Muscle of back (tissue), 11 donors: ENCODE results near the gene C5AR2. TPM values are rescaled to one million over a fixed set of nuclear protein-coding genes. Genes with fewer than 3 reads are reported as not detected.
"Not testable (repeated sequence)": the region's sequence is repeated elsewhere in the genome, so short reads cannot be mapped to it uniquely, and the experiment has no call there.

ENCODE experiments used
- DNase-seq, 3 donors: peaks; one replicate each; pipeline versions ENCODE4 v3.0.0 to v3.0.0-alpha.2; 2013
- polyA plus RNA-seq, 10 donors: library from polyadenylated mRNA; unstranded; fragments of 120-200 nt; gene quantifications; one replicate each; pipeline ENCODE4 v1.2.1, GENCODE V29; 2013; ENCODE audit not compliant: insufficient read length in 10 of 10

C5AR2 gene
- polyA plus RNA-seq, 10 donors: 0.30 to 0.63 (median 0.42) TPM

GRCh38 chr19:47386582-47386981, 54.6 kb downstream of the C5AR2 start:
- DNase-seq: not testable (repeated sequence)

GRCh38 chr19:47387623-47388022, 55.6 kb downstream of the C5AR2 start:
- not testable (repeated sequence) for DNase-seq

GRCh38 chr19:47388721-47389120, 56.7 kb downstream of the C5AR2 start:
- DNase-seq: not testable (repeated sequence)

GRCh38 chr19:47389150-47389556, 57.2 kb downstream of the C5AR2 start:
- DNase-seq: no peak

GRCh38 chr19:47390533-47391488, 58.8 kb downstream of the C5AR2 start:
- DNase-seq: no peak

- DNase-seq: peak; percentile 37 to 70 (median 61)
These were observed 59.7 kb downstream of the C5AR2 start for GRCh38 chr19:47391510-47392223.

Other genes with a start within 250 kb of the C5AR2 start
- 10 to 100 TPM; 22.2 to 31.5 (median 25.2) TPM for gene ZC3H4, start 218.4 kb upstream of the C5AR2 start, polyA plus RNA-seq
- 100 to 1,000 TPM in 1 of 10 donors, 10 to 100 TPM in 9; 67.1 to 104 (median 83.3) TPM for gene SAE1, start 201.3 kb upstream of the C5AR2 start, polyA plus RNA-seq
- gene BBC3, start 101.0 kb upstream of the C5AR2 start, polyA plus RNA-seq: 1 to 10 TPM; 1.7 to 3.8 (median 2.4) TPM
- gene CCDC9, start 75.7 kb upstream of the C5AR2 start, polyA plus RNA-seq: 10 to 100 TPM; 15.3 to 22.4 (median 19.1) TPM
- gene INAFM1, start 57.3 kb upstream of the C5AR2 start, polyA plus RNA-seq: 10 to 100 TPM in 3 of 10 donors, 1 to 10 TPM in 7; 6.3 to 11.5 (median 8.8) TPM
- 1 to 10 TPM; 1.5 to 3.5 (median 2.3) TPM for gene C5AR1, start 22.3 kb upstream of the C5AR2 start, polyA plus RNA-seq
- gene DHX34, start 17.1 kb downstream of the C5AR2 start, polyA plus RNA-seq: 10 to 100 TPM in 7 of 10 donors, 1 to 10 TPM in 3; 8.1 to 12.5 (median 10.7) TPM
- gene MEIS3, start 87.4 kb downstream of the C5AR2 start, polyA plus RNA-seq: 10 to 100 TPM in 5 of 10 donors, 1 to 10 TPM in 5; 7.6 to 13.9 (median 10.9) TPM
- under 1 TPM; 0.05 to 0.45 (median 0.18) TPM for gene SLC8A2, start 139.7 kb downstream of the C5AR2 start, polyA plus RNA-seq
- gene KPTN, start 152.0 kb downstream of the C5AR2 start, polyA plus RNA-seq: 10 to 100 TPM in 1 of 10 donors, 1 to 10 TPM in 9; 6.4 to 10.2 (median 7.9) TPM
- 100 to 1,000 TPM in 1 of 10 donors, 10 to 100 TPM in 9; 79.3 to 104 (median 83.2) TPM for gene NAPA, start 182.9 kb downstream of the C5AR2 start, polyA plus RNA-seq
- gene ZNF541, start 241.0 kb downstream of the C5AR2 start, polyA plus RNA-seq: under 1 TPM in 8 of 10 donors, not detected in 2; 0.14 to 0.44 (median 0.20) TPM